GM23338 (cell line): ENCODE measurements around the gene DDX27. TPM values are rescaled to one million over a fixed set of nuclear protein-coding genes. Genes with fewer than 3 reads are reported as not detected.

Source experiments
- ATAC-seq: fragments of 200-7000 bp; cut with Tn5 transposase; 3 replicates; pipeline ENCODE4 v1.9.1; 2020
- DNase-seq: peaks from one replicate; pipeline ENCODE4 v3.0.0-alpha.2; 2015; ENCODE audit warnings: low spot score
- H2AFZ ChIP-seq: fragments of 200-600 bp; sonication (generic); 2 replicates; pipeline ENCODE4 v1.8.0; 2016; ENCODE audit warnings: antibody characterized with exemption, mild to moderate bottlenecking, moderate library complexity
- H3F3A ChIP-seq: fragments of 200-600 bp; sonication (generic); replicated peaks from 2 replicates; pipeline ENCODE4 v1.8.0; 2017; ENCODE audit warnings: antibody characterized with exemption, mixed run types, low read depth
- H3K27ac ChIP-seq: fragments of 200-600 bp; sonication (generic); 2 replicates; pipeline ENCODE4 v1.6.1; 2016; ENCODE audit warnings: low read depth
- H3K27me3 ChIP-seq: fragments of 200-600 bp; sonication (generic); 2 replicates; pipeline ENCODE4 v1.8.0; 2016; ENCODE audit warnings: mild to moderate bottlenecking, mixed run types, moderate library complexity; ENCODE audit not compliant: insufficient read depth
- H3K36me3 ChIP-seq: fragments of 200-600 bp; sonication (generic); 2 replicates; pipeline ENCODE4 v1.8.0; 2016; ENCODE audit warnings: mild to moderate bottlenecking; ENCODE audit not compliant: insufficient read depth
- H3K4me1 ChIP-seq: fragments of 200-600 bp; sonication (generic); 2 replicates; pipeline ENCODE4 v1.8.0; 2016; ENCODE audit warnings: mild to moderate bottlenecking, moderate library complexity; ENCODE audit not compliant: insufficient read depth
- H3K4me2 ChIP-seq: fragments of 200-600 bp; sonication (generic); 2 replicates; pipeline ENCODE4 v1.7.1; 2017; ENCODE audit warnings: mixed run types
- H3K4me3 ChIP-seq: fragments of 200-600 bp; sonication (generic); 2 replicates; pipeline ENCODE4 v1.6.1; 2016; ENCODE audit warnings: mixed run types
- H3K79me2 ChIP-seq: fragments of 200-600 bp; sonication (generic); replicated peaks from 2 replicates; pipeline ENCODE4 v1.8.0; 2017; ENCODE audit warnings: mild to moderate bottlenecking; ENCODE audit not compliant: insufficient read depth
- H3K9me2 ChIP-seq: fragments of 200-600 bp; sonication (generic); 2 replicates; pipeline ENCODE4 v1.8.0; 2017; ENCODE audit not compliant: insufficient read depth
- H4K20me1 ChIP-seq: fragments of 200-600 bp; sonication (generic); replicated peaks from 2 replicates; pipeline ENCODE4 v1.8.0; 2017; ENCODE audit warnings: mild to moderate bottlenecking; ENCODE audit not compliant: insufficient read depth
- H3K27ac Mint-ChIP-seq: 2 replicates; pipeline ENCODE4 v1.8.0; 2020; ENCODE audit warnings: inconsistent platforms, mild to moderate bottlenecking, moderate library complexity, mixed read lengths
- H3K27me3 Mint-ChIP-seq: 3 replicates; pipeline ENCODE4 v1.8.0; 2022; ENCODE audit warnings: low read depth, mild to moderate bottlenecking, moderate library complexity, mixed read lengths, inconsistent platforms; ENCODE audit not compliant: insufficient read depth, poor library complexity
- H3K36me3 Mint-ChIP-seq: 3 replicates; pipeline ENCODE4 v1.8.0; 2021; ENCODE audit warnings: low read depth, mild to moderate bottlenecking, inconsistent platforms, moderate library complexity, mixed read lengths
- H3K4me1 Mint-ChIP-seq: 3 replicates; pipeline ENCODE4 v1.8.0; 2020; ENCODE audit warnings: mild to moderate bottlenecking, inconsistent platforms, mixed read lengths
- H3K4me3 Mint-ChIP-seq: 3 replicates; pipeline ENCODE4 v1.8.0; 2021; ENCODE audit warnings: moderate library complexity, mild to moderate bottlenecking, inconsistent platforms, mixed read lengths
- H3K9me3 Mint-ChIP-seq: 3 replicates; pipeline ENCODE4 v1.8.0; 2020; ENCODE audit warnings: moderate library complexity, mild to moderate bottlenecking, inconsistent platforms, mixed read lengths
- CREB1 ChIP-seq: fragments of 250-450 bp; sonication (Bioruptor Pico); IDR thresholded peaks from 2 replicates; pipeline ENCODE4 v1.5.0; 2020; ENCODE audit warnings: low read depth, mild to moderate bottlenecking, moderate library complexity
- EZH2 ChIP-seq: fragments of 200-600 bp; sonication (generic); IDR thresholded peaks from one replicate; pipeline ENCODE4 v1.8.0; 2017; ENCODE audit warnings: antibody characterized with exemption, mild to moderate bottlenecking, low read depth; ENCODE audit not compliant: unreplicated experiment
- JUNB ChIP-seq: IDR thresholded peaks from one replicate; pipeline ENCODE4 v1.6.1; 2016; ENCODE audit warnings: antibody characterized with exemption; ENCODE audit not compliant: unreplicated experiment
- POLR2AphosphoS5 ChIP-seq: IDR thresholded peaks from 2 replicates; pipeline ENCODE4 v1.6.1; 2016; ENCODE audit warnings: antibody characterized with exemption, low read depth
- ZNF114 ChIP-seq: fragments of 250-450 bp; sonication (Bioruptor Pico); IDR thresholded peaks from 2 replicates; pipeline ENCODE4 v1.5.0; 2020; ENCODE audit warnings: mild to moderate bottlenecking, moderate library complexity
- polyA plus RNA-seq: library from polyadenylated mRNA; unstranded; fragments of >200 nt; fragmentation: Nextera tagmentation; extraction: Ambion mirVana; gene quantifications from 2 replicates; pipeline ENCODE4 v1.2.1, GENCODE V29; 2016
- total RNA-seq: library from RNA; depleted of rRNA; stranded (reverse); fragments of >200 nt; shearing (Covaris generic); gene quantifications from 2 replicates; pipeline ENCODE4 v1.2.3, GENCODE V29; 2014
- TF ChIP-seq, protein P1 (sequence below), 2 experiments: fragments of 200-600 bp in 1 of 2; sonication (generic) in 1 of 2; conservative IDR thresholded peaks; 2 replicates each; pipeline versions ENCODE4 v1.5.1 to v1.6.1; 2016 to 2017; ENCODE audit warnings: antibody characterized with exemption in 2 of 2, low read depth in 2 of 2, mild to moderate bottlenecking in 2 of 2, moderate library complexity in 1 of 2
- TF ChIP-seq, protein P2 (sequence below): fragments of 250-450 bp; sonication (Bioruptor Pico); IDR thresholded peaks from 2 replicates; pipeline ENCODE4 v1.5.0; 2020; ENCODE audit warnings: mild to moderate bottlenecking, moderate library complexity
- TF ChIP-seq, protein P3 (sequence below): IDR thresholded peaks from 2 replicates; pipeline ENCODE4 v1.6.1; 2016; ENCODE audit warnings: antibody characterized with exemption
- TF ChIP-seq, protein P4 (sequence below): IDR thresholded peaks from one replicate; pipeline ENCODE4 v1.6.1; 2018; ENCODE audit warnings: antibody characterized with exemption; ENCODE audit not compliant: unreplicated experiment

The DDX27 gene
- total and polyA plus RNA-seq, 2 experiments from 2014 or later: 53.3 to 81.3 TPM

DNA sequence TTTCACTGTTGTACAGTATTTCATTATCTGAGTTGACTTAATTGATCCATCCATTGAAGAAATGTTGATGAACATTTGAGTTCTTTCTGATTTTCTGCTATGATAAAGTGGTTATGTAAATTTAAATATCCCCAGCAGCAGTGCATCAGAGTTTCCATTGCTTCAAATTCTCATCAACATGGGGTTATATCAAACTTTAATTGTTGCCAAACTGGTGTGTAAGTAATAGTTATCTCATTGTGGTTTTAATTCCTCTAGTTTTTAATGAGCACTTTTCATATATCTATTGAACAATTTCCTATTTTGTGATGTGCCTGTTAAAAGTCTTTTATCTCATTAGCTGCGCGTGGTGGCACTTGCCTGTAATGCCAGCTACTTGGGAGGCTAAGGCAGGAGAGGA, 40.6 kb downstream of the DDX27 start:
- TF ChIP-seq EZH2 (no peak), ZNF114 (CRISPR knock-in tag) (no peak)
- Histone ChIP-seq H3K79me2 (no peaks in the 10 kb centered on the region), H3K4me3 (no peak overlapping the region), H3K27me3 (no peaks in the 10 kb centered on the region), H3F3A (no peaks in the 10 kb centered on the region), H3K36me3 (peaks cover 69% of the 10 kb centered on the region), H3K4me2 (no peak overlapping the region), H4K20me1 (peaks cover 8% of the 10 kb centered on the region; the same call in 1 of the 2 replicates), H3K9me2 (no peaks in the 10 kb centered on the region), H2AFZ (no peak overlapping the region), H3K27ac (no peak overlapping the region), H3K4me1 (no peaks in the 10 kb centered on the region)
- DNase-seq (no peak), ATAC-seq (no peak)
- H3K27me3 Mint-ChIP-seq: peaks cover 3% of the 10 kb centered on the region
- no peaks in the 10 kb centered on the region for H3K9me3 Mint-ChIP-seq
- H3K4me3 Mint-ChIP-seq: no peak overlapping the region
- peaks cover 84% of the 10 kb centered on the region for H3K36me3 Mint-ChIP-seq
- H3K4me1 Mint-ChIP-seq: no peaks in the 10 kb centered on the region
- H3K27ac Mint-ChIP-seq: no peak overlapping the region

DNA sequence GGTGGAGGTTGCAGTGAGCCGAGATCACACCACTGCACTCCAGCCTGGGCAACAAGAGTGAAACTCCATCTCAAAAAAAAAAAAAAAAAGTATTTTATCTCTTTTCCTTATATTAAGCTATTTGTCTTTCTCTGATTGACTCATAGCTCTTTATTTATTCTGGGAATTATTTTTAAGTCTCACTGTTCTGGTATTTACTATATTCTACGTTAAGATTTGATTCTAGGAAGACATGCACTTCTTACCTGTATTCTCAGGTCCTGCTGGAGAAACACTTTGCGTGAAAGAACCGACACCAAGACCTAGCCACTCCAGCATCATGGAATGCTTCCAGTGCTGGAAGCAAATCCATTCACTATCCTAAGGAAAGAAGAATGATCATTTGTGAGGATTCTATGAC, 41.0 kb downstream of the DDX27 start:
- Histone ChIP-seq H3K9me2 (no peaks in the 10 kb centered on the region), H3K27me3 (no peaks in the 10 kb centered on the region), H3K4me2 (no peak overlapping the region), H2AFZ (no peak overlapping the region), H3K79me2 (no peaks in the 10 kb centered on the region), H3F3A (no peaks in the 10 kb centered on the region), H3K27ac (no peak overlapping the region), H3K4me1 (no peaks in the 10 kb centered on the region), H3K36me3 (peaks cover 72% of the 10 kb centered on the region), H4K20me1 (peaks cover 12% of the 10 kb centered on the region; the same call in 1 of the 2 replicates), H3K4me3 (no peak overlapping the region)
- DNase-seq (no peak), ATAC-seq (no peak)
- no peak overlapping the region for H3K27ac Mint-ChIP-seq
- H3K4me3 Mint-ChIP-seq: no peak overlapping the region
- H3K27me3 Mint-ChIP-seq: peaks cover 3% of the 10 kb centered on the region
- H3K36me3 Mint-ChIP-seq: peaks cover 86% of the 10 kb centered on the region
- H3K9me3 Mint-ChIP-seq: no peaks in the 10 kb centered on the region
- H3K4me1 Mint-ChIP-seq: no peaks in the 10 kb centered on the region
- TF ChIP-seq, protein P1, sequence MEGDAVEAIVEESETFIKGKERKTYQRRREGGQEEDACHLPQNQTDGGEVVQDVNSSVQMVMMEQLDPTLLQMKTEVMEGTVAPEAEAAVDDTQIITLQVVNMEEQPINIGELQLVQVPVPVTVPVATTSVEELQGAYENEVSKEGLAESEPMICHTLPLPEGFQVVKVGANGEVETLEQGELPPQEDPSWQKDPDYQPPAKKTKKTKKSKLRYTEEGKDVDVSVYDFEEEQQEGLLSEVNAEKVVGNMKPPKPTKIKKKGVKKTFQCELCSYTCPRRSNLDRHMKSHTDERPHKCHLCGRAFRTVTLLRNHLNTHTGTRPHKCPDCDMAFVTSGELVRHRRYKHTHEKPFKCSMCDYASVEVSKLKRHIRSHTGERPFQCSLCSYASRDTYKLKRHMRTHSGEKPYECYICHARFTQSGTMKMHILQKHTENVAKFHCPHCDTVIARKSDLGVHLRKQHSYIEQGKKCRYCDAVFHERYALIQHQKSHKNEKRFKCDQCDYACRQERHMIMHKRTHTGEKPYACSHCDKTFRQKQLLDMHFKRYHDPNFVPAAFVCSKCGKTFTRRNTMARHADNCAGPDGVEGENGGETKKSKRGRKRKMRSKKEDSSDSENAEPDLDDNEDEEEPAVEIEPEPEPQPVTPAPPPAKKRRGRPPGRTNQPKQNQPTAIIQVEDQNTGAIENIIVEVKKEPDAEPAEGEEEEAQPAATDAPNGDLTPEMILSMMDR (conservative IDR thresholded peaks at IDR 0.05; ENCODE audit: low read depth in 2 of 2): no peak
- TF ChIP-seq JUNB (no peak), ZNF114 (CRISPR knock-in tag) (no peak), CREB1 (CRISPR knock-in tag) (no peak), POLR2AphosphoS5 (no peak), EZH2 (no peak)
- TF ChIP-seq, protein P2, sequence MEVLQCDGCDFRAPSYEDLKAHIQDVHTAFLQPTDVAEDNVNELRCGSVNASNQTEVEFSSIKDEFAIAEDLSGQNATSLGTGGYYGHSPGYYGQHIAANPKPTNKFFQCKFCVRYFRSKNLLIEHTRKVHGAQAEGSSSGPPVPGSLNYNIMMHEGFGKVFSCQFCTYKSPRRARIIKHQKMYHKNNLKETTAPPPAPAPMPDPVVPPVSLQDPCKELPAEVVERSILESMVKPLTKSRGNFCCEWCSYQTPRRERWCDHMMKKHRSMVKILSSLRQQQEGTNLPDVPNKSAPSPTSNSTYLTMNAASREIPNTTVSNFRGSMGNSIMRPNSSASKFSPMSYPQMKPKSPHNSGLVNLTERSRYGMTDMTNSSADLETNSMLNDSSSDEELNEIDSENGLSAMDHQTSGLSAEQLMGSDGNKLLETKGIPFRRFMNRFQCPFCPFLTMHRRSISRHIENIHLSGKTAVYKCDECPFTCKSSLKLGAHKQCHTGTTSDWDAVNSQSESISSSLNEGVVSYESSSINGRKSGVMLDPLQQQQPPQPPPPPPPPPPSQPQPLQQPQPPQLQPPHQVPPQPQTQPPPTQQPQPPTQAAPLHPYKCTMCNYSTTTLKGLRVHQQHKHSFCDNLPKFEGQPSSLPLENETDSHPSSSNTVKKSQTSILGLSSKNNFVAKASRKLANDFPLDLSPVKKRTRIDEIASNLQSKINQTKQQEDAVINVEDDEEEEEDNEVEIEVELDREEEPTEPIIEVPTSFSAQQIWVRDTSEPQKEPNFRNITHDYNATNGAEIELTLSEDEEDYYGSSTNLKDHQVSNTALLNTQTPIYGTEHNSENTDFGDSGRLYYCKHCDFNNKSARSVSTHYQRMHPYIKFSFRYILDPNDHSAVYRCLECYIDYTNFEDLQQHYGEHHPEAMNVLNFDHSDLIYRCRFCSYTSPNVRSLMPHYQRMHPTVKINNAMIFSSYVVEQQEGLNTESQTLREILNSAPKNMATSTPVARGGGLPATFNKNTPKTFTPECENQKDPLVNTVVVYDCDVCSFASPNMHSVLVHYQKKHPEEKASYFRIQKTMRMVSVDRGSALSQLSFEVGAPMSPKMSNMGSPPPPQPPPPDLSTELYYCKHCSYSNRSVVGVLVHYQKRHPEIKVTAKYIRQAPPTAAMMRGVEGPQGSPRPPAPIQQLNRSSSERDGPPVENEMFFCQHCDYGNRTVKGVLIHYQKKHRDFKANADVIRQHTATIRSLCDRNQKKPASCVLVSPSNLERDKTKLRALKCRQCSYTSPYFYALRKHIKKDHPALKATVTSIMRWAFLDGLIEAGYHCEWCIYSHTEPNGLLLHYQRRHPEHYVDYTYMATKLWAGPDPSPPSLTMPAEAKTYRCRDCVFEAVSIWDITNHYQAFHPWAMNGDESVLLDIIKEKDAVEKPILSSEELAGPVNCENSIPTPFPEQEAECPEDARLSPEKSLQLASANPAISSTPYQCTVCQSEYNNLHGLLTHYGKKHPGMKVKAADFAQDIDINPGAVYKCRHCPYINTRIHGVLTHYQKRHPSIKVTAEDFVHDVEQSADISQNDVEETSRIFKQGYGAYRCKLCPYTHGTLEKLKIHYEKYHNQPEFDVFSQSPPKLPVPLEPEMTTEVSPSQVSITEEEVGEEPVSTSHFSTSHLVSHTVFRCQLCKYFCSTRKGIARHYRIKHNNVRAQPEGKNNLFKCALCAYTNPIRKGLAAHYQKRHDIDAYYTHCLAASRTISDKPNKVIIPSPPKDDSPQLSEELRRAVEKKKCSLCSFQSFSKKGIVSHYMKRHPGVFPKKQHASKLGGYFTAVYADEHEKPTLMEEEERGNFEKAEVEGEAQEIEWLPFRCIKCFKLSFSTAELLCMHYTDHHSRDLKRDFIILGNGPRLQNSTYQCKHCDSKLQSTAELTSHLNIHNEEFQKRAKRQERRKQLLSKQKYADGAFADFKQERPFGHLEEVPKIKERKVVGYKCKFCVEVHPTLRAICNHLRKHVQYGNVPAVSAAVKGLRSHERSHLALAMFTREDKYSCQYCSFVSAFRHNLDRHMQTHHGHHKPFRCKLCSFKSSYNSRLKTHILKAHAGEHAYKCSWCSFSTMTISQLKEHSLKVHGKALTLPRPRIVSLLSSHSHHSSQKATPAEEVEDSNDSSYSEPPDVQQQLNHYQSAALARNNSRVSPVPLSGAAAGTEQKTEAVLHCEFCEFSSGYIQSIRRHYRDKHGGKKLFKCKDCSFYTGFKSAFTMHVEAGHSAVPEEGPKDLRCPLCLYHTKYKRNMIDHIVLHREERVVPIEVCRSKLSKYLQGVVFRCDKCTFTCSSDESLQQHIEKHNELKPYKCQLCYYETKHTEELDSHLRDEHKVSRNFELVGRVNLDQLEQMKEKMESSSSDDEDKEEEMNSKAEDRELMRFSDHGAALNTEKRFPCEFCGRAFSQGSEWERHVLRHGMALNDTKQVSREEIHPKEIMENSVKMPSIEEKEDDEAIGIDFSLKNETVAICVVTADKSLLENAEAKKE (CRISPR knock-in tag): no peak
- TF ChIP-seq, protein P3, sequence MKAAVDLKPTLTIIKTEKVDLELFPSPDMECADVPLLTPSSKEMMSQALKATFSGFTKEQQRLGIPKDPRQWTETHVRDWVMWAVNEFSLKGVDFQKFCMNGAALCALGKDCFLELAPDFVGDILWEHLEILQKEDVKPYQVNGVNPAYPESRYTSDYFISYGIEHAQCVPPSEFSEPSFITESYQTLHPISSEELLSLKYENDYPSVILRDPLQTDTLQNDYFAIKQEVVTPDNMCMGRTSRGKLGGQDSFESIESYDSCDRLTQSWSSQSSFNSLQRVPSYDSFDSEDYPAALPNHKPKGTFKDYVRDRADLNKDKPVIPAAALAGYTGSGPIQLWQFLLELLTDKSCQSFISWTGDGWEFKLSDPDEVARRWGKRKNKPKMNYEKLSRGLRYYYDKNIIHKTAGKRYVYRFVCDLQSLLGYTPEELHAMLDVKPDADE: no peak
- TF ChIP-seq, protein P4, sequence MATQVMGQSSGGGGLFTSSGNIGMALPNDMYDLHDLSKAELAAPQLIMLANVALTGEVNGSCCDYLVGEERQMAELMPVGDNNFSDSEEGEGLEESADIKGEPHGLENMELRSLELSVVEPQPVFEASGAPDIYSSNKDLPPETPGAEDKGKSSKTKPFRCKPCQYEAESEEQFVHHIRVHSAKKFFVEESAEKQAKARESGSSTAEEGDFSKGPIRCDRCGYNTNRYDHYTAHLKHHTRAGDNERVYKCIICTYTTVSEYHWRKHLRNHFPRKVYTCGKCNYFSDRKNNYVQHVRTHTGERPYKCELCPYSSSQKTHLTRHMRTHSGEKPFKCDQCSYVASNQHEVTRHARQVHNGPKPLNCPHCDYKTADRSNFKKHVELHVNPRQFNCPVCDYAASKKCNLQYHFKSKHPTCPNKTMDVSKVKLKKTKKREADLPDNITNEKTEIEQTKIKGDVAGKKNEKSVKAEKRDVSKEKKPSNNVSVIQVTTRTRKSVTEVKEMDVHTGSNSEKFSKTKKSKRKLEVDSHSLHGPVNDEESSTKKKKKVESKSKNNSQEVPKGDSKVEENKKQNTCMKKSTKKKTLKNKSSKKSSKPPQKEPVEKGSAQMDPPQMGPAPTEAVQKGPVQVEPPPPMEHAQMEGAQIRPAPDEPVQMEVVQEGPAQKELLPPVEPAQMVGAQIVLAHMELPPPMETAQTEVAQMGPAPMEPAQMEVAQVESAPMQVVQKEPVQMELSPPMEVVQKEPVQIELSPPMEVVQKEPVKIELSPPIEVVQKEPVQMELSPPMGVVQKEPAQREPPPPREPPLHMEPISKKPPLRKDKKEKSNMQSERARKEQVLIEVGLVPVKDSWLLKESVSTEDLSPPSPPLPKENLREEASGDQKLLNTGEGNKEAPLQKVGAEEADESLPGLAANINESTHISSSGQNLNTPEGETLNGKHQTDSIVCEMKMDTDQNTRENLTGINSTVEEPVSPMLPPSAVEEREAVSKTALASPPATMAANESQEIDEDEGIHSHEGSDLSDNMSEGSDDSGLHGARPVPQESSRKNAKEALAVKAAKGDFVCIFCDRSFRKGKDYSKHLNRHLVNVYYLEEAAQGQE: no peak
